GM23248 (cell line): Measurements from ENCODE around the gene SCD5. TPM values are rescaled to one million over a fixed set of nuclear protein-coding genes. Genes with fewer than 3 reads are reported as not detected.
A peak's percentile ranks its signal among the peaks of the same experiment; 100 is the strongest.

ENCODE experiments used
- DNase-seq: peaks from one replicate; pipeline ENCODE4 v3.0.0-alpha.2; 2015
- H2AFZ ChIP-seq: fragments of 200-600 bp; sonication (generic); 2 replicates; pipeline ENCODE4 v1.6.1; 2016; ENCODE audit warnings: antibody characterized with exemption
- H3F3A ChIP-seq: fragments of 200-600 bp; sonication (generic); 2 replicates; pipeline ENCODE4 v1.6.1; 2016; ENCODE audit warnings: mild to moderate bottlenecking, antibody characterized with exemption, mixed run types; ENCODE audit not compliant: insufficient read depth
- H3K27ac ChIP-seq: fragments of 200-600 bp; sonication (generic); 2 replicates; pipeline ENCODE4 v1.5.1; 2016; ENCODE audit warnings: mild to moderate bottlenecking
- H3K27me3 ChIP-seq: fragments of 200-600 bp; sonication (generic); replicated peaks from 2 replicates; pipeline ENCODE4 v1.6.1; 2016; ENCODE audit warnings: mild to moderate bottlenecking; ENCODE audit not compliant: insufficient read depth
- H3K36me3 ChIP-seq: fragments of 200-600 bp; sonication (generic); 2 replicates; pipeline ENCODE4 v1.6.1; 2016; ENCODE audit warnings: low read depth, mild to moderate bottlenecking
- H3K4me1 ChIP-seq: fragments of 200-600 bp; sonication (generic); 2 replicates; pipeline ENCODE4 v1.6.1; 2016; ENCODE audit warnings: mild to moderate bottlenecking; ENCODE audit not compliant: insufficient read depth
- H3K4me2 ChIP-seq: fragments of 200-600 bp; sonication (generic); one replicate; pipeline ENCODE4 v1.6.1; 2016; ENCODE audit warnings: mild to moderate bottlenecking; ENCODE audit not compliant: unreplicated experiment
- H3K4me3 ChIP-seq: fragments of 200-600 bp; sonication (generic); 2 replicates; pipeline ENCODE4 v1.5.1; 2016; ENCODE audit warnings: mild to moderate bottlenecking
- H3K79me2 ChIP-seq: fragments of 200-600 bp; sonication (generic); 2 replicates; pipeline ENCODE4 v1.6.1; 2016; ENCODE audit warnings: mild to moderate bottlenecking; ENCODE audit not compliant: insufficient read depth
- H3K9ac ChIP-seq: fragments of 200-600 bp; sonication (generic); 2 replicates; pipeline ENCODE4 v1.6.1; 2016; ENCODE audit warnings: mild to moderate bottlenecking
- H3K9me2 ChIP-seq: fragments of 200-600 bp; sonication (generic); 2 replicates; pipeline ENCODE4 v1.6.1; 2016; ENCODE audit warnings: mixed run types, mild to moderate bottlenecking, moderate library complexity; ENCODE audit not compliant: insufficient read depth
- H3K9me3 ChIP-seq: fragments of 200-600 bp; sonication (generic); one replicate; pipeline ENCODE4 v1.6.1; 2017; ENCODE audit warnings: low read depth
- H4K20me1 ChIP-seq: fragments of 200-600 bp; sonication (generic); 2 replicates; pipeline ENCODE4 v1.6.0; 2016; ENCODE audit not compliant: insufficient read depth
- EZH2 ChIP-seq: fragments of 200-600 bp; sonication (generic); IDR thresholded peaks from 2 replicates; pipeline ENCODE4 v1.6.1; 2018; ENCODE audit warnings: antibody characterized with exemption, mild to moderate bottlenecking; ENCODE audit not compliant: insufficient read depth, poor library complexity, severe bottlenecking
- EZH2phosphoT487 ChIP-seq: fragments of 200-600 bp; sonication (generic); IDR thresholded peaks from 2 replicates; pipeline ENCODE4 v1.6.1; 2018; ENCODE audit warnings: antibody characterized with exemption, moderate library complexity, mild to moderate bottlenecking, low read depth; ENCODE audit not compliant: insufficient read depth
- WGBS, 2 experiments: methylation state at CpG; one replicate each; pipeline ENCODE4 v1.1.6; 2015 to 2017; ENCODE audit warnings: low lambda C conversion rate in 2 of 2, low coverage in 1 of 2; ENCODE audit errors: missing lambda C conversion rate in 2 of 2; 5-methylcytosine and 5-hydroxymethylcytosine counted together
- in situ Hi-C: fragments of 300-500 bp; cut with MboI; formaldehyde crosslinking; loops from 2 replicates; pipeline ENCODE4 v1.15.0; 2020
- polyA plus RNA-seq: library from polyadenylated mRNA; unstranded; fragments of >200 nt; fragmentation: Nextera tagmentation; extraction: Ambion mirVana; gene quantifications from 2 replicates; pipeline ENCODE4 v1.2.1, GENCODE V29; 2016
- total RNA-seq: library from RNA; depleted of rRNA; stranded (reverse); fragments of >200 nt; shearing (Covaris generic); gene quantifications from 2 replicates; pipeline ENCODE4 v1.2.3, GENCODE V29; 2014

Gene SCD5
- total and polyA plus RNA-seq, 2 experiments from 2014 or later, result 12.5 to 39.8 TPM

GRCh38 chr4:82745173-82745842, 53.3 kb downstream of the SCD5 start:
- DNase-seq, result peak; percentile 79
- H3K9me3 ChIP-seq, result no peaks in the 10 kb centered on the region
- TF ChIP-seq EZH2 (no peak), EZH2phosphoT487 (no peak)
- H3K36me3 ChIP-seq, result no peaks in the 10 kb centered on the region
- H3F3A ChIP-seq, result peaks cover 26% of the 10 kb centered on the region; the same call in 1 of the 2 replicates
- H2AFZ ChIP-seq, result no peak overlapping the region
- H3K4me3 ChIP-seq, result no peak overlapping the region; the same call in 1 of the 2 replicates
- H4K20me1 ChIP-seq, result no peaks in the 10 kb centered on the region
- H3K4me1 ChIP-seq, result peaks cover 40% of the 10 kb centered on the region
- no peaks in the 10 kb centered on the region for H3K27me3 ChIP-seq
- peak overlapping the region; percentile 70 for H3K27ac ChIP-seq
- peak overlapping the region; percentile 37 for H3K4me2 ChIP-seq
- WGBS, 2 experiments, result 46 to 53% methylated on average over 6 of the region's 6 CpGs
- peak overlapping the region; percentile 26; the same call in 1 of the 2 replicates for H3K9ac ChIP-seq
- in situ Hi-C loops, result no loop called here
- H3K79me2 ChIP-seq, result peaks cover 59% of the 10 kb centered on the region
- H3K9me2 ChIP-seq, result no peaks in the 10 kb centered on the region

GRCh38 chr4:82744284-82744968, 54.2 kb downstream of the SCD5 start:
- Histone ChIP-seq H3K79me2 (peaks cover 50% of the 10 kb centered on the region), H4K20me1 (no peaks in the 10 kb centered on the region), H3K36me3 (no peaks in the 10 kb centered on the region), H3K4me3 (no peak overlapping the region), H3K27me3 (no peaks in the 10 kb centered on the region), H3F3A (peaks cover 26% of the 10 kb centered on the region; the same call in 1 of the 2 replicates), H3K9me3 (no peaks in the 10 kb centered on the region), H3K9ac (peak overlapping the region; percentile 26; the same call in 1 of the 2 replicates), H3K4me2 (peak overlapping the region; percentile 37), H3K27ac (peak overlapping the region; percentile 70), H3K9me2 (no peaks in the 10 kb centered on the region), H3K4me1 (peaks cover 40% of the 10 kb centered on the region), H2AFZ (no peak overlapping the region)
- in situ Hi-C loops, result no loop called here
- 87% methylated on average over 5 of the region's 5 CpGs for WGBS, 2 experiments
- no peak for TF ChIP-seq EZH2
- no peak for TF ChIP-seq EZH2phosphoT487
- peak; percentile 29 for DNase-seq

GRCh38 chr4:82741188-82741587, 57.4 kb downstream of the SCD5 start:
- no peak overlapping the region for H3K4me2 ChIP-seq
- H3K36me3 ChIP-seq, result no peaks in the 10 kb centered on the region
- H3K9ac ChIP-seq, result no peak overlapping the region
- H3K4me3 ChIP-seq, result no peak overlapping the region
- in situ Hi-C loops, result no loop called here
- no peaks in the 10 kb centered on the region for H3K9me2 ChIP-seq
- H2AFZ ChIP-seq, result no peak overlapping the region
- no peaks in the 10 kb centered on the region for H4K20me1 ChIP-seq
- H3F3A ChIP-seq, result peaks cover 26% of the 10 kb centered on the region; the same call in 1 of the 2 replicates
- H3K4me1 ChIP-seq, result peaks cover 22% of the 10 kb centered on the region
- TF ChIP-seq EZH2phosphoT487 (no peak), EZH2 (no peak)
- peaks cover 40% of the 10 kb centered on the region for H3K79me2 ChIP-seq
- H3K9me3 ChIP-seq, result no peaks in the 10 kb centered on the region
- no peaks in the 10 kb centered on the region for H3K27me3 ChIP-seq
- DNase-seq, result no peak
- 94 to 95% methylated on average over 5 of the region's 5 CpGs for WGBS, 2 experiments
- H3K27ac ChIP-seq, result no peak overlapping the region

- Histone ChIP-seq H3K9me2 (no peaks in the 10 kb centered on the region), H3K4me2 (no peak overlapping the region), H3K4me3 (no peak overlapping the region), H2AFZ (no peak overlapping the region), H3K4me1 (peaks cover 5% of the 10 kb centered on the region), H3K79me2 (peaks cover 48% of the 10 kb centered on the region), H3K9ac (no peak overlapping the region), H3K27ac (no peak overlapping the region), H3K9me3 (no peaks in the 10 kb centered on the region), H4K20me1 (no peaks in the 10 kb centered on the region), H3K27me3 (no peaks in the 10 kb centered on the region), H3F3A (peaks cover 10% of the 10 kb centered on the region; the same call in 1 of the 2 replicates), H3K36me3 (no peaks in the 10 kb centered on the region)
- TF ChIP-seq EZH2, result no peak
- TF ChIP-seq EZH2phosphoT487, result no peak
- in situ Hi-C loops, result loop anchor here (10.0 kb wide), 1 partner anchor 275 kb away; no protein-coding TSS in a partner anchor
- peak; percentile 66 for DNase-seq
- WGBS, 2 experiments, result 80 to 81% methylated on average over 23 of the region's 23 CpGs
These were observed 59.1 kb downstream of the SCD5 start for GRCh38 chr4:82739287-82740190.
